Measurements from ENCODE around the gene ZBTB44.
"Not testable (repeated sequence)": the region's sequence is repeated elsewhere in the genome, so short reads cannot be mapped to it uniquely, and the experiment has no call there.

ZBTB44 gene

GRCh38 chr11:130337281-130338089 lies 22.8 kb upstream of the ZBTB44 start:
- H3K27ac ChIP-seq: no peak overlapping the region
- no peak for TF ChIP-seq CTCF (conservative IDR thresholded peaks at IDR 0.05)

DNA sequence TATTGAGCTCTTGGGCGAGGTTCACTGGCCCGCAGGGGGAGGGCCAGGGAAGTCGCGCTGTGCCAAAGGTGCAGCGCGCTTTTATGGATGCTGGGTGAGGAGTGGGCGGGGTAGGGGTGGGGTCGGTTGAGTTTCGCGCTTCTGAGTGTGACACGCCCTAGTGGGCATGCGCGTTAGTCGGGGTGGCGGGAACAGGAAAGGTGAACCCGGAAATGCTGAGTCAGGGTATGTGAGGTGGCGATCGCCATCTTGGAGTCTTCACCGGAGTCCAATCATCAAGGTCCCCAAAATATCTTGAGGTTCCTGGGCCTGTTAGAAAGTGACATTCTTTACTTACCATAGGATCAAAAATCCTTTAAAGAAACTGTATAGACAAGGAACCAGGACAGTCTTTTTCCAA lies 16.7 kb upstream of the ZBTB44 start:
- not testable (repeated sequence) for H3K27ac ChIP-seq

DNA sequence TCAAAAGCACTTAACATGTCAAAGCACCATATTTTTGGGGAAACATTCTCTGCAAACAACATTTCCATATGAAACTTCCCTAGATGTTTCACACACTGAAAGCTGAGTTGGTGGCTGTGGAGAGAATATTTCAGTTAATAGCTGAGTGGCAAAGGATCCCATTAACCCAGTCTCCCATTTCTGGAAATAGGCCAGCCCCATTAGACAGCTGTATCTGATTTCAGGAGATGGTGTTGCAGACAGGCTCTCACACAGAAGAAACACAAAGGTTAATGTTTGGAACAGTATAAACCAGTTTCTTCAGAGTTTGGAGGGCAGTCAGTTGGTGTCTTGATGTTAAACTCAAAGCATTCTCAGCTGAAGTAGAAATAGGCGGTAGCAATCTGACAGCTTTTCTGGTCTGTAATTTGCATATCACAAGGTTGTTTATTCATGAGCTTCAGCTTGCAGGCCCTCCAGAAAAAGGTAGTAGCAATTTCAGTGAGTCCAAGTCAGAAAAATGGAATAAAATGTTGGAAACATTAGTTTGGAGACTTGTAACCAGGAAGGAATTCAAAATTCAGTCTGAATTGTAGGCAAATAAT lies 15.5 kb upstream of the ZBTB44 start:
- H3K27ac ChIP-seq: no peak overlapping the region
- no peak for TF ChIP-seq CTCF (conservative IDR thresholded peaks at IDR 0.05)

- no peak for TF ChIP-seq CTCF (conservative IDR thresholded peaks at IDR 0.05)
Measured at GRCh38 chr11:130328420-130328819, 13.7 kb upstream of the ZBTB44 start.

DNA sequence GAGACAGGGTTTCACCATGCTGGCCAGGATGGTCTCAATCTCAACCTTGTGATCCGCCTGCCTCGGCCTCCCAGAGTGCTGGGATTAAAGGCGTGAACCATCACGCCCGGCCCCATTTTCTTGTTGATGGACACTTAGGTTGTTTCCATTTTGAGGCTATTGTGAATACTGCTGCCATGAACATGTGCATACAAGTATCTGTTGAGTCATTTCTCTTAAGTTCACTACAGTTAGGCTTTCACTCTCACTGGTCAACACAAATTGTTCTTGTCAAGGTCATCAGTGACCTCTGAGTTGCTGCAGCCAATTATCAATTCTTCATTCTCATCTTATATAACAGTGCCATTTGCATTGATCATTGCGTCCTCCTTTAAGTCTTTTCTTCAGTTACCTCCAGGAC lies 13.0 kb upstream of the ZBTB44 start:
- H3K27ac ChIP-seq: no peak overlapping the region
- no peak for TF ChIP-seq CTCF (conservative IDR thresholded peaks at IDR 0.05)

More at GRCh38 chr11:130328420-130328819, 13.7 kb upstream of the ZBTB44 start:
- no peak overlapping the region for H3K27ac ChIP-seq

DNA sequence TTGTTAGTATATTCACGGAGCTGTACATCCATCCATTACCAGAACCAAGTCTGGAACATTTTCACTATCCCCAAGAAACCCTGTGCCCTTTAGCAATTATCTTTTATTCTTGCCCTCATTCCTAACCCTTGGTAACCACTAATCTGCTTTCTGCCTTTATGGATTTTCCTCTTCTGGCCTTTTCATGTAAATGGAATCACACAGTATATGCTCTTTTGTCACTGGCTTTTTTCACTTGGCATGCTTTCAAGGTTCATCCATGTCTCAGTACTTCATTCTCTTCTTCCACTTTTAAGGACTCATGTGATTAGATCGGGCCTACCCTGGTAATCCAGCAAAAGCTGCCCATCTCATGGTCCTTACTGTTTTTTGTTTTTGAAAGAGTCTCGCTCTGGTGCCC lies 11.0 kb upstream of the ZBTB44 start:
- TF ChIP-seq CTCF (conservative IDR thresholded peaks at IDR 0.05): no peak
- H3K27ac ChIP-seq: no peak overlapping the region

GRCh38 chr11:130323452-130324450 lies 9.0 kb upstream of the ZBTB44 start:
- H3K27ac ChIP-seq: no peak overlapping the region
- TF ChIP-seq CTCF (conservative IDR thresholded peaks at IDR 0.05): no peak

Measured in VCaP (cell line).